ENCODE data around the gene TUBB. TPM values are rescaled to one million over a fixed set of nuclear protein-coding genes. Genes with fewer than 3 reads are reported as not detected.

The TUBB gene
- total and polyA plus RNA-seq, 2 donors (not counting 3 experiments of a cell fraction or from before 2014, with no cell fraction given) = 1,276 to 1,408 TPM

DNA sequence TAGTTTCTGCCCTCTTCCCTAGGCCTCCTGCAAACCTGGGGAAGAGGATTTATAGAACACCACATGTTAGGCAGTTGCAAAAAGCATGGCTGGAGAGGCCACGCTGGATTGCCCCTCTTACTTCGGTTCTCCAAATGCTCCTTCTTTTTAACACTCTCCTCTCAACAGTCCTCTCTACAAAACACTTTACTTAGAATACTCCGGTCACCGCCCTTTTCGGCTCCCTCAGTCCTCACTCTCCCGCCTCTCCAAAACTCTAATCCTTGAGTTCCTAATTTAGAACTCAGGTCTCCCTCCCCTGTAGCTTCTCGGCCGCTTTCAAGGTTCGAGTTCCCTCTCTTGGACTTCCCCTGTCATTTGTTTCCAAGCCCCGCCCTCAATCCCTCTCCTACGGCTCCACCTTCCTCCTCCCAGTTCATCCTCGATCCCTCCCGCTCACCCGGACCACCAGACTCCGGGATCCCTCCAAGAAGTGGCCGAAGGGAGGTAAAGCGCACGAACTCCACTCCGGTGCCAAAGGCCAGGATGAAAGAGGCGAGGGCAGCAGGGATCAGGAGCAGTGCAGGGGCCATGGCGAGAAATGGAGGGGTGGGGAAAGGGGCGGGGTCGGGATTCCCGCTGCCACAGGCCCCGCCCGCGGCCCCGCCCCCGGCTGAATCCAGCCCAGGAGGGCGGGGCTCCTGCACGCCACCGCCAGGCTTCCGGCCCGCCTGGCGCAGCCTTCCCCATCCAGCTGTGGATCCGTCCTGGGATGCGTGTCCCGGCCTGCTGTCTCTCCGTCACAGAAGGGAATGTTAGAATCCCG, 29.5 kb upstream of the TUBB start, which contains the start of gene NRM:
Gene NRM (minus strand): TSS at position 582 of the 805 bp plus-strand sequence. CDS start 10 bp downstream, at position 572.
- TF ChIP-seq POLR2A (IDR thresholded peaks at IDR 0.05; ENCODE audit: low read depth, low read length) = peak; percentile 64
- peak; percentile 78 for TF ChIP-seq POLR2AphosphoS5 (IDR thresholded peaks at IDR 0.05; ENCODE audit: insufficient read depth, low read depth, low read length)
- no peak for TF ChIP-seq JUN (IDR thresholded peaks at IDR 0.05; ENCODE audit: borderline replicate concordance, insufficient read depth, insufficient read length, low read depth)
- no peak for TF ChIP-seq GATA2 (IDR thresholded peaks at IDR 0.05; ENCODE audit: insufficient read depth, insufficient read length, low read depth, low read length)
- TF ChIP-seq FOS (IDR thresholded peaks at IDR 0.05; ENCODE audit: borderline replicate concordance, insufficient read depth, low read length) = no peak
- DNase-seq (ENCODE audit: low read depth, low spot score) (peak; percentile 87), FAIRE-seq (peak; percentile 78)
- ChIA-PET POLR2A (interaction anchor here (1.1 to 1.8 kb wide), 3 partner anchors 27 to 31 kb away, joined by 3 to 4 read pairs (median 4); partner anchors contain the start of gene MDC1), CTCF (interaction anchor here (1.4 to 2.5 kb wide), 5 partner anchors 12 to 40 kb away, joined by 3 to 19 read pairs (median 9); partner anchors contain the start of genes DHX16 and MDC1)
- Histone ChIP-seq H3K9me3 (replicated peaks; ENCODE audit: control insufficient read depth, insufficient read depth, low read length) (no peaks in the 10 kb centered on the region), H3K4me1 (ENCODE audit: control insufficient read depth, extremely low read depth, insufficient read depth, low read length) (peaks cover 28% of the 10 kb centered on the region), H3K27ac (ENCODE audit: insufficient read depth, low read depth, low read length) (peak within 1 kb of the TSS; percentile 54), H4K20me1 (replicated peaks; ENCODE audit: control insufficient read depth, extremely low read depth, insufficient read depth, low read length) (no peaks in the 10 kb centered on the region), H3K9ac (replicated peaks; ENCODE audit: extremely low read depth, insufficient read depth, low read length) (peak within 1 kb of the TSS; percentile 61), H3K27me3 (ENCODE audit: control insufficient read depth in 2 of 2, insufficient read depth in 2 of 2, low read length in 2 of 2) (no peaks in the 10 kb centered on the region), H3K9me1 (replicated peaks; ENCODE audit: control insufficient read depth, extremely low read depth, insufficient read depth, low read length) (no peaks in the 10 kb centered on the region), H3K4me2 (ENCODE audit: insufficient read depth, low read length) (peak within 1 kb of the TSS; percentile 91), H3K4me3 (replicated peaks in 1 of 3; ENCODE audit: insufficient read depth in 1 of 3, low read depth in 1 of 3, low read length in 3 of 3) (peak within 1 kb of the TSS; percentile 72 to 84 (median 78)), H3K36me3 (ENCODE audit: control insufficient read depth in 2 of 2, extremely low read depth in 1 of 2, insufficient read depth in 2 of 2, low read length in 2 of 2) (no peaks in the 10 kb centered on the region), H3K79me2 (ENCODE audit: control insufficient read depth, insufficient read depth, low read length) (peaks cover 32% of the 10 kb centered on the region), H2AFZ (ENCODE audit: low read depth, low read length) (peak within 1 kb of the TSS; percentile 98)
- intact Hi-C loops (cut with micrococcal nuclease) = no loop called here
- BruUV-seq (replicated peaks) = no TSS peak
- dilution Hi-C loops (cut with MboI; ENCODE audit: extremely low pct_ligation_motif_present, low sequenced_read_pairs) = no loop called here
